Measurements from ENCODE around the gene HIP1.

DNA sequence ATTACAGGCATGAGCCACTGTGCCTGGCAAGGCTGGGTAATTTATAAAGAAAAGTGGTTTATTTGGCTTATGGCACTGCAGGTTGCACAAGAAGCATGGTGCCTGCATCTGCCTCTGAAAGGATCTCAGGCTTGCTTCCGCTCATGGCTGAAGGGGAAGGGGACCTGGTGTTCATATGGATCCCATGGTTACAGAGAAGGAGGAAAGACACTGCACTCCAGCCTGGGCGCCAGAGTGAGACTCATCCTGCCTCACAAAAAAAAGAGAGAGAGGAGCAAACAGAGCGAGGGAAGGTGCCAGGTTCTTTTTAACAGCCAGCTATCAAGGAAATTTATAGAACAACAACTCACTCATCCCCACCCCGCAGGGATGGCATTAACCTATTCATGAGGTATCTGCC lies 36.2 kb downstream of the HIP1 start:
- TF ChIP-seq, protein P1, sequence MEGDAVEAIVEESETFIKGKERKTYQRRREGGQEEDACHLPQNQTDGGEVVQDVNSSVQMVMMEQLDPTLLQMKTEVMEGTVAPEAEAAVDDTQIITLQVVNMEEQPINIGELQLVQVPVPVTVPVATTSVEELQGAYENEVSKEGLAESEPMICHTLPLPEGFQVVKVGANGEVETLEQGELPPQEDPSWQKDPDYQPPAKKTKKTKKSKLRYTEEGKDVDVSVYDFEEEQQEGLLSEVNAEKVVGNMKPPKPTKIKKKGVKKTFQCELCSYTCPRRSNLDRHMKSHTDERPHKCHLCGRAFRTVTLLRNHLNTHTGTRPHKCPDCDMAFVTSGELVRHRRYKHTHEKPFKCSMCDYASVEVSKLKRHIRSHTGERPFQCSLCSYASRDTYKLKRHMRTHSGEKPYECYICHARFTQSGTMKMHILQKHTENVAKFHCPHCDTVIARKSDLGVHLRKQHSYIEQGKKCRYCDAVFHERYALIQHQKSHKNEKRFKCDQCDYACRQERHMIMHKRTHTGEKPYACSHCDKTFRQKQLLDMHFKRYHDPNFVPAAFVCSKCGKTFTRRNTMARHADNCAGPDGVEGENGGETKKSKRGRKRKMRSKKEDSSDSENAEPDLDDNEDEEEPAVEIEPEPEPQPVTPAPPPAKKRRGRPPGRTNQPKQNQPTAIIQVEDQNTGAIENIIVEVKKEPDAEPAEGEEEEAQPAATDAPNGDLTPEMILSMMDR (IDR thresholded peaks at IDR 0.05), result no peak
- no peak for TF ChIP-seq POLR2A (IDR thresholded peaks at IDR 0.05)

Data from Peyer's patch (tissue), 4 donors.